ENCODE data around the gene MIB2. TPM values are rescaled to one million over a fixed set of nuclear protein-coding genes. Genes with fewer than 3 reads are reported as not detected.

The MIB2 gene
- total RNA-seq, 1 donor from 2014 or later, result 71.0 TPM

Other genes with a start within 250 kb of the MIB2 start
- 80.2 and 106 TPM in 2 replicates for gene AURKAIP1, start 240.3 kb upstream of the MIB2 start, total RNA-seq
- 71.1 and 183 TPM in 2 replicates for gene CCNL2, start 216.2 kb upstream of the MIB2 start, total RNA-seq
- 98.2 and 102 TPM in 2 replicates for gene MRPL20, start 208.2 kb upstream of the MIB2 start, total RNA-seq
- 0.28 and 0.51 TPM in 2 replicates for gene ANKRD65, start 194.2 kb upstream of the MIB2 start, total RNA-seq
- gene VWA1, start 179.8 kb upstream of the MIB2 start, total RNA-seq, result 12.7 and 45.3 TPM in 2 replicates
- gene ATAD3C, start 165.8 kb upstream of the MIB2 start, total RNA-seq, result 0.17 and 1.5 TPM in 2 replicates
- gene ATAD3B, start 143.7 kb upstream of the MIB2 start, total RNA-seq, result 15.0 and 21.7 TPM in 2 replicates
- 29.3 and 59.4 TPM in 2 replicates for gene ATAD3A, start 103.3 kb upstream of the MIB2 start, total RNA-seq
- 1.7 and 2.6 TPM in 2 replicates for gene TMEM240, start 74.9 kb upstream of the MIB2 start, total RNA-seq
- gene SSU72, start 40.6 kb upstream of the MIB2 start, total RNA-seq, result 87.1 and 128 TPM in 2 replicates
- 0.68 and 1.4 TPM in 2 replicates for gene FNDC10, start 15.4 kb upstream of the MIB2 start, total RNA-seq
- 0.42 TPM in 1 of 2 replicates, not detected in the other for gene MMP23B, start 16.7 kb downstream of the MIB2 start, total RNA-seq
- gene CDK11B, start 43.5 kb downstream of the MIB2 start, total RNA-seq, result 12.3 and 13.2 TPM in 2 replicates
- 25.2 and 32.8 TPM in 2 replicates for gene SLC35E2B, start 77.3 kb downstream of the MIB2 start, total RNA-seq
- gene CDK11A, start 108.9 kb downstream of the MIB2 start, total RNA-seq, result 8.5 and 11.7 TPM in 2 replicates
- 44.6 and 52.1 TPM in 2 replicates for gene NADK, start 163.0 kb downstream of the MIB2 start, total RNA-seq

Measured in dermis blood vessel endothelial cell (primary cell).